Activated CD4-positive, CD25-positive, alpha-beta regulatory T cell treated with anti-CD3 and anti-CD28 coated beads, Interleukin-2, amount 50 U/mL, for 72 hours (primary cell): ENCODE results near the gene KAT5.
"Not testable (repeated sequence)": the region's sequence is repeated elsewhere in the genome, so short reads cannot be mapped to it uniquely, and the experiment has no call there.

Source experiments
- DNase-seq: peaks from one replicate; pipeline ENCODE4 v3.0.0; 2021

The KAT5 gene

GRCh38 chr11:65745049-65745448 is 33.0 kb downstream of the KAT5 start:
- DNase-seq: no peak

GRCh38 chr11:65762169-65762568 is 50.1 kb downstream of the KAT5 start:
- DNase-seq: not testable (repeated sequence)

GRCh38 chr11:65762816-65763215 is 50.8 kb downstream of the KAT5 start:
- not testable (repeated sequence) for DNase-seq

GRCh38 chr11:65764434-65764833 is 52.4 kb downstream of the KAT5 start:
- DNase-seq: no peak

GRCh38 chr11:65766535-65766934 is 54.5 kb downstream of the KAT5 start:
- no peak for DNase-seq

GRCh38 chr11:65767406-65767805 is 55.4 kb downstream of the KAT5 start:
- no peak for DNase-seq

- DNase-seq: not testable (repeated sequence)
Measured at GRCh38 chr11:65767806-65768205, 55.8 kb downstream of the KAT5 start.
